GM13977 (cell line): ENCODE results near the gene PALS1.

Source experiments
- DNase-seq: peaks from one replicate; pipeline ENCODE4 v3.0.0; 2012; ENCODE audit warnings: low spot score
- CTCF ChIP-seq: IDR thresholded peaks from 2 replicates; pipeline ENCODE4 v1.5.1; 2012; ENCODE audit warnings: mild to moderate bottlenecking, control low read depth; ENCODE audit not compliant: insufficient read depth; ENCODE audit errors: extremely low read depth, missing control alignments
- in situ Hi-C: fragments of 300-500 bp; cut with MboI; formaldehyde crosslinking; loops from one replicate; pipeline ENCODE4 v1.12.0; 2022; ENCODE audit warnings: low sequenced_read_pairs, low pct_unique_long_range_greater_than_20kb, mixed read lengths, inconsistent platforms; ENCODE audit not compliant: unreplicated experiment

Gene PALS1

GRCh38 chr14:67218126-67218525 is 23.1 kb upstream of the PALS1 start:
- no peak for TF ChIP-seq CTCF
- in situ Hi-C loops = no loop called here
- DNase-seq = no peak

GRCh38 chr14:67221248-67221981 is 19.8 kb upstream of the PALS1 start:
- TF ChIP-seq CTCF = no peak
- DNase-seq = no peak
- in situ Hi-C loops = no loop called here

- DNase-seq = no peak
- in situ Hi-C loops = no loop called here
- no peak for TF ChIP-seq CTCF
Observed at GRCh38 chr14:67221982-67222328, 19.3 kb upstream of the PALS1 start.

GRCh38 chr14:67225523-67225922 is 15.7 kb upstream of the PALS1 start:
- TF ChIP-seq CTCF = no peak
- DNase-seq = no peak
- in situ Hi-C loops = no loop called here

GRCh38 chr14:67228325-67228984 is 12.8 kb upstream of the PALS1 start:
- no peak for DNase-seq
- in situ Hi-C loops = no loop called here

GRCh38 chr14:67232066-67232465 is 9.2 kb upstream of the PALS1 start:
- no peak for TF ChIP-seq CTCF
- in situ Hi-C loops = no loop called here
- no peak for DNase-seq

More at GRCh38 chr14:67228325-67228984, 12.8 kb upstream of the PALS1 start:
- no peak for TF ChIP-seq CTCF
